D341Med (cell line): Measurements from ENCODE around the gene TMEM221.
A peak's percentile ranks its signal among the peaks of the same experiment; 100 is the strongest.
"Not testable (repeated sequence)": the region's sequence is repeated elsewhere in the genome, so short reads cannot be mapped to it uniquely, and the experiment has no call there.

Source experiments
- DNase-seq: peaks from one replicate; pipeline ENCODE4 v3.0.0; 2012; ENCODE audit warnings: low spot score

TMEM221 gene

DNA sequence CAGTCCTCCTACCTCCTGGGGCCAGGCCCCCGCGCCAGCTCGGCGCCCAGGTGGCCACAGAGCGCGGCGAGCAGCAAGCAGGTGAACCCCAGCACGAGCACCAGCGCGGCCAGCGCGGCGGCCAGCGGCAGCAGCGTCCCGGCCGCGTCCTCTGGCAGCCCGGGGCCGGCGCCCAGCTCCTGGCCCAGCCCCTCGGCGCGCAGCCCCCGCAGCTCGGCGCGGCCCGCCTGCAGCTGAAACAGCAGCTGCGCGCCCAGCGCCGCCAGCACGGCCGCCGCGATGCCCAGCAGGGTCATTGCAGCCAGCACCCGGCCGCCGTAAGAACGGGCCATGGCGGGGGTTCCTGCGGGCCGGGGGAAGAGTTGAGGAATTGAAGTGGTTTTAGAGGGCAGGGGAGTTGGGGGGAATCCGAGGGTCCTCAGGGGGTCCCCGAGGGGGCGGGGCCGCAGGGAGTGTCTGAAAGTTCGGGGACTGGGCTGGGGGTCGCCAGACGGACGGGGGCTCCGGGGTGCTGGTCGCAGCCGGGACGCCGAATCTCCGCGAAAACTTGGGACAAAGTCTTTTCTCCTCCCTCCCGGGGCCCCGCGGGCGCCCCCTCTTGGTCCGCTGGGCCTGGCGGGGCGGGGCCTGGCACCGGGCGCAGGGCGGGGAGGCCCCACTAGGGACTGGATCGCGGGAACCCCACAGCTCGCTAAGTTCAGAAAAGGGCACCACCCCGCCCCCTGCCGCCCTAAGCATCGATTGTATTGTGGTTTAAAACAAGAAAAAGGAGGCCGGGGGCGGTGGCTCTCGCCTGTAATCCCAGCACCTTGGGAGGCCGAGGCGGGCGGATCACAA lies at the start of gene TMEM221:
TSS of gene TMEM221 (minus strand) at position 538 of the 837 bp plus-strand sequence. CDS start at position 332, 206 bp downstream.
- peak; percentile 81 for DNase-seq

DNA sequence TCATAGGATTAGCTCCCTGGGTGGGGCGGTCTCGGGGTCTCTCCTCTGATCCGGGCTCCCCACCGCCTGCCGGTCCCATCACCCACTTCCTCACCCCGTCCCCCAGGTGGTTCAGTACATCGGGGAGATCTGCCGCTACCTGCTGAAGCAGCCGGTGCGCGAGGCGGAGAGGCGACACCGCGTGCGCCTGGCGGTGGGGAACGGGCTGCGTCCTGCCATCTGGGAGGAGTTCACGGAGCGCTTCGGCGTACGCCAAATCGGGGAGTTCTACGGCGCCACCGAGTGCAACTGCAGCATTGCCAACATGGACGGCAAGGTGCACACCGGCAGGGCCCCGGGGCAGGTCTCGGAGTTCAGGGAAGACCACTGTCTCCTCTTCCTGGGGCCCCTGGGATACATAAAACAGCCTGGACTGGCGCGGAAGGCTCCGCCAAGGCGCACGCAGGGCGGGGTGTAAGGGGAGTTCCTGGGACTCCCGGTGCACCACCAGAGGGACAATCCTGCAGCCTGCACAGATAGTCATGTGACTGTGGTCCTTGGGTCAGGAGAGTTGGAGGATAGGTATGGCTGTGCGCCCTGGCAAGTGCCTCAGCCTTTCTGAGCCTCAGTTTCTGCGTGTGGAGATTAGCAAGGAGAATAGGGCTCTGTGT lies 48.8 kb upstream of the TMEM221 start:
- DNase-seq, result peak; percentile 20

DNA sequence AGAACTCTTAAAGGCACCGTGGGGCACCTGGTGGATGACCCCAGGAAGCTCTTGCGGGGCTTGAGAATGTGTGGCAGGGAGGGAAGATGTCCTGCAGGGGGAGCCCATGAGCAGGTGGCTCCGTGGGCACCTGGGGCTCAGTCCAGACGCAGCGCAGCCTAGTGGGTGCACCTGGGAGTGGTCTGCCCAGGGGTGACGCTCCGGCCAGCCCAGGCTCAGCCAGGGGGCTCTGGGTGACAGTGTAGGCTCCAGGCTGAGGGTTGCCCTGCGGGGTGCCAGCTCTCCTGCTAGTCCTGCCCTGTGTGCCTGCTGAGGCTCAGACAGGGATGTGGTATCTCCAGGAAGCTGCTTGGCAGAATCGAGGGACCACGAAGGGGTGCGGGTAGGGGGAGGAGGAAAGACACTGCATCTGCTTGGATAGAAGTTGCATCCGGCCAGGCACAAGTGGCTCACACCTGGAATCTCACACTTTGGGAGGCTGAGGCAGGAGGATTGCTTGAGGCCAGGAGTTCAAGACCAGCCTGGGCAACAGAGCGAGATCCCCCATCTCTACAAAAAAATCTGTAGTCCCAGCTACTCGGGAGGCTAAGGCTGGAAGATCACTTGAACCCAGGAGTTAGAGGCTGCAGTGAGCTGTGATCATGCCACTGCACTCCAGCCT lies 48.0 kb upstream of the TMEM221 start:
- DNase-seq, result peak; percentile 91

DNA sequence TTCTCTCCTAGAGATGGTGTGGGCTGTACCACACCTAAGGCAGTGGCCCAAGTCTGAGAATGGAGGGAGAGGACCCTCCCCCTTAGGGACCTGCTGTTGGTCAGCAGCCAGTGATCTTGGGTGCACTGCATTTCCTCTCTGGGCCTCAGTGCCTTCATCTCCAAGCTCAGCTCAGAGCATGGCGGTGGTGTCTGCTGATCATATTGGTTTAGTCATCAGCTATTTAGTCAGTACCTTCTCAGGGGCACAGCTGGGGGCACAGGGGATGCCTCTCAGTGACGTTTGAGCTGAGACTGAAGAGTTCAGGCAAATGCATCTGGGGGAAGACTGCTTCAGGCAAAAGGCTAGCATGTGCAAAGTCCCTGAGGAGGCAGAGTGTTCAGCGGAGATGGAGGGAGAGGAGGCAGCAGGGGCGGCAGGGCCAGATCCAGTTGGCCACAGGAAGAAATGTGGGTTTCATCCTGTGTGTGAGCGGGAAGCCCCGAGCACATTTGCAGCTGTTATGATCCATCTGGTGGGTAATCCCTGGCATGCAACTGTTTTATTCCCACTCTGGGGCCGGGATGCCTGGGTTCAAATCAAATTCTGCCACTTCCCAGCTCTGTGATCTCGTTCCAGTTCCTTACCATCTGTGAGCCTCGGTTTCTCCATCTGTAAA lies 47.3 kb upstream of the TMEM221 start:
- peak; percentile 7 for DNase-seq

DNA sequence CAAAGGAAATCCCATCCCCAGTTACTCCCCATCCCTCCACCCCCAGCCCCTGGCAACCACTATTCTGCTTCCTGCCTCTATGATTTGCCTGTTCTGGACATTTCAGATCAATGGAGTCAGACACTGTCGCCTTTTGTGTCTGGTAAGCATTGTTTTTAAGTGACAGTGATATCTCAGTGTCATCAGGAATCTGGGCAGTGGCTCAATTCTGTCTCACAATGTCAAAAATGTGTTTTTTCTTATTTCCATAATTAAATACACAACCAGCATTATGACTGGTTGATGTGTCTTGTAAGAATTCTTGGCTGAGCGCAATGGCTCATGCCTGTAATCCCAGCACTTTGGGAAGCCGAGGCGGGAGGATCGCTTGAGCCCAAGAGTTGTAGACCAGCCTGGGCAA lies 42.8 kb upstream of the TMEM221 start:
- DNase-seq, result no peak

DNA sequence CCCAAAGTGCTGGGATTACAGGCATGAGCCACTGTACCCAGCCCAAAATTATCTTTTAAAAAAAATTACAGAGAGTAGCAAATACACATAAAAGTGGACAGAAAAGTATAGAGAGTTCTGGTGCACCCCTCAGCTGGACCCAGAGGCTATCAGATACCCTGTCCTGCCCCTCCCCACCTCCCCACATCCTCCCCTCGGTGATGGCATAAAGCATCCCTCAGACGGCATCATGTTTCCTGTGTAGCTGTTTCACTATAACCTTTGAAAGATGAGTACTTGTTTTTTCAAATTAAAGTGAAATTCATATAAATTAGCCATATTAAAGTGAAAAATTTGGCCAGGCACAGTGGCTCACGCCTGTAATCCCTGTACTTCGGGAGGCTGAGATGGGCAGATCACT lies 41.9 kb upstream of the TMEM221 start:
- no peak for DNase-seq

DNA sequence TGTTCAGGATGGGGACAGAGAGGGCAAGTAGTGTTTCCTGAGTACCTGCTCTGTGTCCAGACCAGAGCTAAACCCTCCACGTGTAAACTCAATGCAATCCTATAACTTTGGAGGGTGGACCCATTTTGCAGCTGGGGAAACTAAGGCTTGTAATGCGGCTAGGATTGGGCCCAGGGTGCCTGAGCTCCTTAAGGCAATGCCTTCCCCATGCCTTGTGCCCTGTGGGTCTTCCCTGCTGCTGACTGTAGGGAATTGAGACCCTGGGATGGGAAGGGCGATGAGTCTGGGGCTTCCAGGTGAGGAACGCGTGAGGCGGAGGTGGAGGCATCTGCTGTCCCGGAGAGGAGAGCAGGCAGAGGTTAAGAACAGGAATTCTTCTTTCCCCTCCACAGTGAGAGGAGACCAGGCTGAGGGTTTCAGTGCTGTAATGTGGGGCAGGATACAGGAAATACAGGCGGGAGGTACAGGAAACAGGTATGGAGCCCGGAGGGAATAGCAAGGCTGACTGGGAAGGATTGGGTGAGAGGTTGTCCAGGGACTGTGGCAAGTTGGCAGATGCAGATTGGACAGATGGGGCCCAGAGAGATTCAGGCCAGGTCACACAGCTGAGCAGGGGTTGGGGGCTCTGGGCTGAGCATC lies 41.0 kb upstream of the TMEM221 start:
- DNase-seq, result no peak

DNA sequence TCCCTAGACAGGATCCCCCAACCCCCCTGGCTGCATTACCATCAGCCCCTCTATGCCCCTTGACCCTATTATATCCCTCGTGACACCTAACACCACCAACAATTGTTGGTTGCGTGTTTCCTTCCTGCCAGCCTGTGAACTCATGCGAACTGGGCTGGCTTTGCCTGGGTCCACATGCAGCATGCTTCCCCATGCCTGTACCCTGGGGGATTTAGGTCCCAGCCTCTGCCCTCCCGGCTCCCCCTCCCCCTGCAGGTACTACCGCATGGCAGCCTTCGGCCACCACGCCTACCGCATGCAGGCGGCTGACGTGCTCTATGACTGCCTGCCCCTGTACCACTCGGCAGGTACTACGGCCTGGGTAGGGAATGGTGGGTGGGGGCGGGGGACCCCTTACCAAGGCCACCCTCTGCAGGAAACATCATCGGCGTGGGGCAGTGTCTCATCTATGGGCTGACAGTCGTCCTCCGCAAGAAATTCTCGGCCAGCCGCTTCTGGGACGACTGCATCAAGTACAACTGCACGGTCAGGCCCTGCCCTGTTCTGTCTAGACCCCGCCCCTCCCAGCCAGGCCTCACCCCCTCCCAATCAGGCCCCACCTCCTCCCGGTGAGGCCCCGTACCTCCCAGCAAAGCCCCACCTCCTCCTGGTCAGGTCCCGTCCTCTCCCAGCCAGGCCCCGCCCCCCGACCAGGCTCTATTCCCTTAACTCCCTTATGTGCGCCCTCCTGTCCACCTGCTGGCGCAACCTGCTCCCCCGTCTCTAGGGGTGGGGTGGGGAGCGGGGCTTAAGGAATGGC lies 40.3 kb upstream of the TMEM221 start:
- peak; percentile 79 for DNase-seq

DNA sequence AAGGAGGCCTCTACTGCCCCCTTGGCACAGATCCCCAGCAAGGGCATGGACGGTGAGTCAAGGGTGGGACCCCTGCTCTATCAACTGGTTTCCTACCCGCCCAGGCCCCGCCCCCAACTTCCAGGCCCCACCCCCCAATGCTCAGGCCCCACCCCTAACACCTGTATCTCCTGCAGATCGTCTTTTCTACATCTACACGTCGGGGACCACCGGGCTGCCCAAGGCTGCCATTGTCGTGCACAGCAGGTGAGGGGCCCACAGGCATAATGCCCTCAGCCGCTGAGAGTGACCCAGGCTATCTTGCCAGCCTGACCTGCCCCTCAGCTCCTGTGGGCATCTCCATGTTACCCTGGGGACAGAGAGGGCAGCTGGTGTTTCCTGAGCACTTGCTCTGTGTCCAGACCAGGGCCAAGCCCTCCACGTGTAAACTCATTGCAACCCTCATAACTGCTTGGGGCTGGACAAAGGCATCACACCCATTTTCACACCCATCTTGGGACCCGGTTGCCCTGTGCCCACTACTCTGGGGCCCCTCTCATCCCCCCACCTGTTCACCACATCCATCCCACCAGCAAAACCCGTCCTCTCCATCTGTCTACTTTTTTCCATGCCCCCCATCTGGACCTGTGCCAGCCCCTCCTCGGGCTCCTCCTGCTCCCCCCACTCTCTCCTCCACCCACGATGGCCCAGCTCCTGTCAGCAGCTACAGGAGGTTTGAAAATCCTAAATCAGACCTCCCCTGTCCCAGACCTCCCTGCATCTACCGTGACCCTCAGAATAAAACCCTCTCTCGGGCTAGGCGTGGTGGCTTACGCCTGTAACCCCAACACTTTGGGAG lies 39.0 kb upstream of the TMEM221 start:
- DNase-seq, result peak; percentile 30

DNA sequence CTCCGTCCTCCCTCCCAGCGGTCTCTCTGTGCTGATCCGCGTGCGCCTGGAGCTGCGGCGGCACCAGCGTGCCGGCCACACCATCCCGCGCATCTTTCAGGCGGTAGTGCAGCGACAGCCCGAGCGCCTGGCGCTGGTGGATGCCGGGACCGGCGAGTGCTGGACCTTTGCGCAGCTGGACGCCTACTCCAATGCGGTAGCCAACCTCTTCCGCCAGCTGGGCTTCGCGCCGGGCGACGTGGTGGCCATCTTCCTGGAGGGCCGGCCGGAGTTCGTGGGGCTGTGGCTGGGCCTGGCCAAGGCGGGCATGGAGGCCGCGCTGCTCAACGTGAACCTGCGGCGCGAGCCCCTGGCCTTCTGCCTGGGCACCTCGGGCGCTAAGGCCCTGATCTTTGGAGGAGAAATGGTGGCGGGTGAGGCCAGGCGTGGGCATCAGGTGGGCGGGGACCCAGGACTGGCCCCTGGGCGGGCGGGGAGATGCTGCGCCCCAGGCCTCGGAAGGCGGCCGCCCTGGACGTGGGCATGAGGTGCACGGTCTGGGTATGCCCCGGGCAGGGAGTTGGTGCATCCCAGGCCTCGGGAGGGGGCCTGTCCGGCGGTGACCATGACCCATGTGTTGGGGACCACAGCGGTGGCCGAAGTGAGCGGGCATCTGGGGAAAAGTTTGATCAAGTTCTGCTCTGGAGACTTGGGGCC lies 38.2 kb upstream of the TMEM221 start:
- DNase-seq, result peak; percentile 25

DNA sequence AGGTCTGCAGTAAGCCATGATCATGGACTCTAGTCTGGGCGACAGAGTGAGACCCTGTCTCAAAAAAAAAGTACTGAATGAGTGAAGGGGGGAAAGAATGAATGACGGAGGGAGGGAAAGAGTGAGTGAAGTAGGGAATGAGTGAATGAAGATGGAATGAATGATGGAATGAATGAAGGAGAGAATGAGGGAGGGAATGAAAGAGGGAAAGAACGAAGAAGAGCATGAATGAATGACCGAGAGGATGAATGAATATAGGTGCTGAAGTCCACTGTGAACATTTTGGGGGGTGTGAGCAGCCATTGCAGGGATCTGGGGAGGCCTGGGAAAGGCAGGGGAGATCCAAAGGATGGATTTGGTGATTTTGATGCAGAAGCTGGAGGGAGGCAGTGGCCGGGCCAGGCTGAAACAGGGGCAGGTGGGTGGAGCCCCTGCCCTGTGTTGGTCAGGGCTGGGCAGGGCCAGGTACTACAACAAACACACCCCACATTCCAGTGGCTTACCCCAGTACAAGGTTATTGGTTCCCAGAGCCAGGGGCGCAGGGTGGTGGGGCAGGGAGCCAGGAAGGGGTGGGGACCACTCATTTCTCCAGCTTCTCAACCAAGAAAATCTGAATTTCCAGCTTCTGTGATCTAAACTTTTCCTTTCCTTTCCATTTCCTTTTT lies 36.2 kb upstream of the TMEM221 start:
- DNase-seq, result peak; percentile 22

DNA sequence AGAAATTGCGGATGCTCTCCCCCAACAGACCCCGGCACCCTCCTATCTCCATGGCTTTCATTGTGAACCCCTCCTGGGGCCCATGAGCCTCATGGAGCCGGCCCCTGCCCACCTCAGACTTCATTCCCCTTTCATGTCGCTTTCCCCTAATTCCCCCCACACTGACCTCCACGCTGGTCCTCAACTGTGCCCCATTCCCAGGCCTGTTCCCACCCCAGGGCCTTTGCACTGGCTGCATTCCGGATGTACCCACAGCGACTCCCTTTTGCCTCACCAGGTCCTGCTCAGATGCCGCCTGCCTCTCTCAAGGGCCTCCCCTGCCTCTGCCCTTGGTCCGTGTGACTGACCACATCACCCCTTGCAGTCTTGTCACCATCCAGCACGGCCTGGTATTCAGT lies 35.1 kb upstream of the TMEM221 start:
- no peak for DNase-seq

DNA sequence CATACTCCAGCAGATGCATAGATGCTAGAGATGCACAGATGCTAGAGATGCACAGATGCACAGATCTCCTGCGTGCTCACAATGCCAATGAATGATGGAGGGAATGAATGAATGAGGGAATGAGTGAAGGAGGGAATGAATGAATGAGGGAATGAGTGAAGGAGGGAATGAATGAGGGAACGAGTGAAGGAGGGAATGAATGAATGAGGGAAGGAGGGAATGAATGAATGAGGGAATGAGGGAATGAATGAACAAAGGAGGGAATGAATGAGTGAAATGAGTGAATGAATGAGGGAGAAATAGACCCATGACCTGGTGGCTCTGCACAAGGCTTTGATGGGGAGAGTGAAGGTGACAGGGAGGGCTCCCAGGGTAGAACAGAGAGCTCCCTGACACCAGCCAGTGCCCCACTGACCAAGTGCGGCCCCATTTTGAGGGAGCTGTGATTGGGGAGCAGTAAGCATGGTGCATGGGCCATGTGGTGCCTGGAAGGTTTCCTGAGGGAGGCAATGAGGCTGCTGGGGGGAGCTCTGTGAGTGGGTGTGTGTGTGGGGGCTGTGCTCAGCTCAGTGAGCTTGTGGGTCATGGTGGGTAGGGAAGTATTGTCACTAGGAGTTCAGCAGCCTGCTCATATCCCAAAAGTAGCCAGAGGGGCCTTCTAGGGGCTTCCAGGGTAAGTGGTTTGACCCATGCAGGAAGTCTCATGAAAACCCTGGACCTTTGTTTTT lies 34.6 kb upstream of the TMEM221 start:
- no peak for DNase-seq

DNA sequence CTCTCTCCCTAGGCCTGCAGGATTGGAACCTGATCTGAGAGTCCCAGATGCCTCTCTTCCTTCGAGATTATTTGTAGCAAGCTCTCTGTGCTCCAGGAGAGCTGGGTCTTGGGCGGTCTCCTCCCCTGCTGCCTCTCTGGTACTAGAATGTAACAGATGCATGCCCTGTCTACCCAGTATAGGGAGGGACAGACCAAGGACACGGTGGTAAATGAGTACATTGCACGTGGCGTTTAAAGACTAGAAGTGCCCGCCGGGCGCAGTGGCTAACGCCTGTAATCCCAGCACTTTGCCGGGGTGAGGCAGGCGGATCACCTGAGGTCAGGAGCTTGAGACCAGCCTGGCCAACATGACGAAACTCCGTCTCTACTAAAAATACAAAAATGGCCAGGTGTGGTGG lies 33.5 kb upstream of the TMEM221 start:
- DNase-seq, result no peak

DNA sequence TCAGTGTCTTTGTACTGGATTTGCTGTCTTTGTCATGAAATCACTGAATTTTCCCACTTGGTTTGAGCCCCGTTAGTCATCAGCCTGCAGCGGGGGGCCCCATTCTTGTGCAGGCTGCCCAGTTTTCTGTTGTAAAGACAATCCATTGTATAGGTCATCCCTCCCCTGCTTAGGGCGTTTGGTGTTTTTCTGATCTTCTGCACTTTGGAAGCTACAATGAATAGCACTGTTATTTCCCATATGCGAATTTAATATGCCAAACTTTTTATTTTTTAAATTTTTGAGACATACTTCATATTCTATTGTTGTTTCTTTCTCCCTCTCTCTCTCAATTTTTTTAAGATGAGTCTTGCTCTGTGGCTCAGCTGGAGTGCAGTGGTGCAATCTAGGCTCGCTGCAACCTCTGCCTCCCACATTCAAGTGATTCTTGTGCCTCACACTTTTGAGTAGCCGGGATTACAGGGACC lies 30.9 kb upstream of the TMEM221 start:
- no peak for DNase-seq

DNA sequence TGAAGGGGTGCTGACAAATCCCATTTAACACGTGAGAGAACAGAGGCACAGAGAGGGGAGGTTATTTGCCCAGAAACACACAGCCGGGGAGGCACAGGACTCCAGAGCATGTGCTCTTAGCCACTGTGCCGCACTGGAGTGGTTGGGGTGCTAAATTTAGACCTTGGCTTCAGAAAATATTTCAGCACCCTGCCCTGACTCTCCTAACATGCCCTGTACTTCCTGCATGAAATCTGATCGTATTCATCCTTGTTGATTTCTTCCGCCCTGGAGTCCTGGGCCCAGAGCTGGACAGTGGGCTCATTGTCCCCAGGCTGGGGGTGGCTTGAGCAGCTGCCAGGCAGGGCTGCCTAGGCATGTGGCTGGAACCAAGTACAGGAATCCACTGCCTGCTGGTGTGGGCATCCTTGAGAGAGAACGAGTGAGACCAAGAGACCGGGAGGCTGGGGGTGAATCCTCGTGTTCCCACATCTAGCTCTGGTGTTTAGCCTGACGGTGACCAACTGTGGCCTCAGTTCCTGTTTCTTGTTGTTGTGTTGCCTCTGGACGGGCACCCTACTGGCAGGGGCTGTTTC lies 27.2 kb upstream of the TMEM221 start:
- DNase-seq, result no peak

DNA sequence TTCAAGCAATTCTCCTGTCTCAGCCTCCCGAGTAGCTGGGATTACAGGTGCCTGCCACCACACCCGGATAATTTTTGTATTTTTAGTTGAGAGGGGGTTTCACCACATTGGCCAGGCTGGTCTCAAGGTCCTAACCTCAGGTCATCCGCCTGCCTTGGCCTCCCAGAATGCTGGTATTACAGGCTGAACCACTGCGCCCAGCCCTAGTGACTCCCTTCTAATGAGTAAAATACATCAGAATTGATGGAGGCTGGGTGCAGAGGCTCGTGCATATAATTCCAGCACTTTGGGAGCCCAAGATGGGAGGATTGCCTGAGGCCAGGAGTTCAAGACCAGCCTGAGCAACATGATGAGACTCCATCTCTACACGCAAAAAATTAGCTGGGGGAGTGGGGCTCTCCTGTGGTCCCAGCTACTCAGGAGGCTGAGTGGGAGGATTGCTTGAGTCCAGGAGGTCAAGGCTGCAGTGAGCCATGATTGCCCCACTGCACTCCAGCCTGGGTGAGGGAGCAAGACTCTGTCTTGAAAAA lies 26.6 kb upstream of the TMEM221 start:
- not testable (repeated sequence) for DNase-seq

DNA sequence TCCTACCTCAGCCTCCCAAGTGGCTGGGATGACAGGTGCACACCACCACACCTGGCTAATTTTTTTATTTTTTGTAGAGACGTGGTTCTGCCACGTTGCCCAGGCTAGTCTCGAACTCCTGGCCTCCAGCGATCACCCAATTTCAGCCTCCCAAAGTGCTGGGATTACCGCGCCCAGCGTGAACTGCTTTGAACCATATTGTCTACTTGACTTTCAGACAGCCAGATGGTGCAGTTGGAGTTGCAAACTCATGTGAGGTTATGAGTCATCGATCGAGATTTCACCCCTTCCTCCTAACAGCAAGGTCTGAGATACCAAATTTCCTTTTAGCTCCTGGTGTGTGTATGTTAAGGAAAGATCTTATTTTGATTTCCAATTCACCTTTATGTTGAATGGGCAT lies 24.6 kb upstream of the TMEM221 start:
- no peak for DNase-seq
